Neural progenitor cell (in vitro differentiated cells): Measurements from ENCODE around the gene DTNBP1. TPM values are rescaled to one million over a fixed set of nuclear protein-coding genes. Genes with fewer than 3 reads are reported as not detected.
"Not testable (repeated sequence)": the region's sequence is repeated elsewhere in the genome, so short reads cannot be mapped to it uniquely, and the experiment has no call there.

ENCODE experiments used
- DNase-seq: peaks from one replicate; pipeline ENCODE4 v3.0.0-alpha.2; 2016; ENCODE audit warnings: low spot score
- H2AFZ ChIP-seq: fragments of 200-600 bp; sonication (generic); replicated peaks from 2 replicates; pipeline ENCODE4 v1.6.1; 2016; ENCODE audit warnings: antibody characterized with exemption
- H3F3A ChIP-seq: fragments of 200-600 bp; sonication (generic); 2 replicates; pipeline ENCODE4 v1.6.1; 2016; ENCODE audit warnings: antibody characterized with exemption, low read depth
- H3K27ac ChIP-seq: fragments of 200-600 bp; sonication (generic); 2 replicates; pipeline ENCODE4 v1.5.1; 2016; ENCODE audit warnings: mild to moderate bottlenecking
- H3K27me3 ChIP-seq: fragments of 200-600 bp; sonication (generic); 2 replicates; pipeline ENCODE4 v1.6.1; 2016; ENCODE audit warnings: mild to moderate bottlenecking, moderate library complexity
- H3K36me3 ChIP-seq: fragments of 200-600 bp; sonication (generic); 2 replicates; pipeline ENCODE4 v1.5.1; 2016
- H3K4me1 ChIP-seq: fragments of 200-600 bp; sonication (generic); 2 replicates; pipeline ENCODE4 v1.6.1; 2016; ENCODE audit warnings: mixed run types
- H3K4me2 ChIP-seq: fragments of 200-600 bp; sonication (generic); 2 replicates; pipeline ENCODE4 v1.6.1; 2016
- H3K4me3 ChIP-seq: fragments of 200-600 bp; sonication (generic); 2 replicates; pipeline ENCODE4 v1.5.1; 2016
- H3K79me2 ChIP-seq: fragments of 200-600 bp; sonication (generic); 2 replicates; pipeline ENCODE4 v1.6.1; 2016; ENCODE audit warnings: low read depth
- H3K9ac ChIP-seq: fragments of 200-600 bp; sonication (generic); 2 replicates; pipeline ENCODE4 v1.6.1; 2016
- H3K9me3 ChIP-seq: fragments of 200-600 bp; sonication (generic); 2 replicates; pipeline ENCODE4 v1.5.1; 2016; ENCODE audit warnings: low read depth
- H4K20me1 ChIP-seq: fragments of 200-600 bp; sonication (generic); 2 replicates; pipeline ENCODE4 v1.6.1; 2016; ENCODE audit warnings: low read depth
- H3K27ac Mint-ChIP-seq: 3 replicates; pipeline ENCODE4 v1.8.0; 2021; ENCODE audit warnings: mixed read lengths
- H3K27me3 Mint-ChIP-seq: 2 replicates; pipeline ENCODE4 v1.8.0; 2022; ENCODE audit warnings: low read depth, mild to moderate bottlenecking, inconsistent platforms, moderate library complexity, mixed read lengths; ENCODE audit not compliant: insufficient read depth
- H3K36me3 Mint-ChIP-seq: 3 replicates; pipeline ENCODE4 v1.8.0; 2021; ENCODE audit warnings: mixed read lengths
- H3K4me1 Mint-ChIP-seq: 3 replicates; pipeline ENCODE4 v1.8.0; 2021; ENCODE audit warnings: mixed read lengths
- H3K4me3 Mint-ChIP-seq: 3 replicates; pipeline ENCODE4 v1.8.0; 2021; ENCODE audit warnings: mild to moderate bottlenecking, moderate library complexity, mixed read lengths
- H3K9me3 Mint-ChIP-seq: 3 replicates; pipeline ENCODE4 v1.8.0; 2020; ENCODE audit warnings: mixed read lengths
- CTCF ChIP-seq: fragments of 200-600 bp; sonication (generic); IDR thresholded peaks from 2 replicates; pipeline ENCODE4 v1.5.1; 2017; ENCODE audit warnings: antibody characterized with exemption, mild to moderate bottlenecking
- EZH2 ChIP-seq: fragments of 200-600 bp; sonication (generic); IDR thresholded peaks from 2 replicates; pipeline ENCODE4 v1.6.1; 2017; ENCODE audit warnings: antibody characterized with exemption, mild to moderate bottlenecking, moderate library complexity
- EZH2phosphoT487 ChIP-seq: fragments of 200-600 bp; sonication (generic); IDR thresholded peaks from 2 replicates; pipeline ENCODE4 v1.6.1; 2017; ENCODE audit warnings: antibody characterized with exemption
- total RNA-seq: library from RNA; depleted of rRNA; stranded (reverse); fragments of >200 nt; gene quantifications from 2 replicates; pipeline ENCODE4 v1.2.3, GENCODE V29; 2015; ENCODE audit warnings: low replicate concordance

The DTNBP1 gene
- total RNA-seq, 1 donor from 2014 or later, result 4.5 TPM

DNA sequence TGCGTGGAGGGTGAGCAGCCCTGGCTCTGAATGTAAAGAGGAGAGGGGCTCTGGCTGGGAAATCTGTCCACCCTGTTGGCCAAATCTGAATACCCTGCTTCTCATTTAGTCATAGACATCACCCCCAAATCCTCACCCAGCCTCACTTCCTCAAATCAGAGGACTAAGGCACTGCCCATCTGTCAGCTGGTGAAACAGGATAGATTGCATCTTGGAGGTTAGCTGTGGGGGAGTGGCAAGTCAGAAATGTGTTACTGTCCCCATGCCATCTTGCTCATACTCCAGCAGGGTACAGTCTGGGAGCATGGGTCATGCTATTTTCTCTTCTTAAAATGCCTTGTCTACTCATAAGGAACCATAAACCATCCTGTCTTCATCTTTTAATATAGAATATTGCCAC lies 9.5 kb upstream of the DTNBP1 start:
- H3K4me1 Mint-ChIP-seq, result peaks cover 8% of the 10 kb centered on the region
- H3F3A ChIP-seq, result no peaks in the 10 kb centered on the region
- no peak overlapping the region for H3K27ac Mint-ChIP-seq
- H3K27me3 ChIP-seq, result no peaks in the 10 kb centered on the region
- peaks cover 2% of the 10 kb centered on the region for H3K27me3 Mint-ChIP-seq
- no peak overlapping the region for H3K27ac ChIP-seq
- no peaks in the 10 kb centered on the region for H3K36me3 ChIP-seq
- no peak for DNase-seq
- TF ChIP-seq EZH2 (no peak), CTCF (no peak), EZH2phosphoT487 (no peak)
- no peaks in the 10 kb centered on the region for H4K20me1 ChIP-seq
- no peaks in the 10 kb centered on the region for H3K4me1 ChIP-seq
- H3K4me3 ChIP-seq, result no peak overlapping the region
- no peaks in the 10 kb centered on the region for H3K79me2 ChIP-seq
- H3K4me2 ChIP-seq, result no peak overlapping the region
- no peaks in the 10 kb centered on the region for H3K36me3 Mint-ChIP-seq
- no peak overlapping the region for H3K4me3 Mint-ChIP-seq
- no peaks in the 10 kb centered on the region for H3K9me3 ChIP-seq
- no peak overlapping the region for H2AFZ ChIP-seq
- H3K9me3 Mint-ChIP-seq, result no peaks in the 10 kb centered on the region
- no peak overlapping the region for H3K9ac ChIP-seq

GRCh38 chr6:15668918-15669317 lies 6.1 kb upstream of the DTNBP1 start:
- Histone ChIP-seq H3K4me3 (no peak overlapping the region), H3K79me2 (no peaks in the 10 kb centered on the region), H3K36me3 (no peaks in the 10 kb centered on the region), H3K9me3 (no peaks in the 10 kb centered on the region), H3F3A (peaks cover 5% of the 10 kb centered on the region), H4K20me1 (no peaks in the 10 kb centered on the region), H3K27ac (no peak overlapping the region), H3K9ac (no peak overlapping the region), H3K27me3 (peaks cover 11% of the 10 kb centered on the region), H3K4me2 (no peak overlapping the region), H3K4me1 (no peaks in the 10 kb centered on the region), H2AFZ (no peak overlapping the region)
- TF ChIP-seq CTCF (no peak), EZH2phosphoT487 (no peak)
- Mint-ChIP-seq H3K4me1 (peaks cover 5% of the 10 kb centered on the region), H3K4me3 (no peak overlapping the region), H3K27me3 (peaks cover 4% of the 10 kb centered on the region), H3K27ac (no peak overlapping the region), H3K9me3 (no peaks in the 10 kb centered on the region), H3K36me3 (no peaks in the 10 kb centered on the region)
- DNase-seq, result no peak

DNA sequence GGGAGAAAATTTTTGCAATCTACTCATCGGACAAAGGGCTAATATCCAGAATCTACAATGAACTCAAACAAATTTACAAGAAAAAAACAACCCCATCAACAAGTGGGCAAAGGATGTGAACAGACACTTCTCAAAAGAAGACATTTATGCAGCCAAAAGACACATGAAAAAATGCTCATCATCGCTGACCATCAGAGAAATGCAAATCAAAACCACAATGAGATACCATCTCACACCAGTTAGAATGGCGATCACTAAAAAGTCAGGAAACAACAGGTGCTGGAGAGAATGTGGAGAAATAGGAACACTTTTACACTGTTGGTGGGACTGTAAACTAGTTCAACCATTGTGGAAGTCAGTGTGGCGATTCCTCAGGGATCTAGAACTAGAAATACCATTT lies 4.1 kb upstream of the DTNBP1 start:
- not testable (repeated sequence) for H3K27me3 Mint-ChIP-seq

GRCh38 chr6:15665237-15665636 lies 2.4 kb upstream of the DTNBP1 start:
- no peak overlapping the region for H3K4me3 ChIP-seq
- TF ChIP-seq CTCF (no peak), EZH2 (no peak), EZH2phosphoT487 (no peak)
- Mint-ChIP-seq H3K9me3 (no peaks in the 10 kb centered on the region), H3K36me3 (peaks cover under 1% of the 10 kb centered on the region), H3K4me3 (no peak overlapping the region), H3K4me1 (peaks cover 8% of the 10 kb centered on the region), H3K27ac (no peak overlapping the region), H3K27me3 (peaks cover 2% of the 10 kb centered on the region)
- peaks cover 5% of the 10 kb centered on the region for H3K79me2 ChIP-seq
- no peak overlapping the region for H3K9ac ChIP-seq
- no peaks in the 10 kb centered on the region for H3K9me3 ChIP-seq
- H3K27ac ChIP-seq, result no peak overlapping the region
- peak overlapping the region; percentile 18 for H3K4me2 ChIP-seq
- H4K20me1 ChIP-seq, result no peaks in the 10 kb centered on the region
- peaks cover 5% of the 10 kb centered on the region for H3K4me1 ChIP-seq
- H3K36me3 ChIP-seq, result no peaks in the 10 kb centered on the region
- peaks cover 21% of the 10 kb centered on the region for H3K27me3 ChIP-seq
- H3F3A ChIP-seq, result peaks cover 10% of the 10 kb centered on the region
- no peak overlapping the region for H2AFZ ChIP-seq
- DNase-seq, result peak; percentile 21

More for the DNA sequence above, 4.1 kb upstream of the DTNBP1 start:
- H3K27ac Mint-ChIP-seq, H3K9me3 ChIP-seq, H3K4me3 ChIP-seq, H3K9me3 Mint-ChIP-seq, DNase-seq, H3F3A ChIP-seq, H3K9ac ChIP-seq, H4K20me1 ChIP-seq, H3K36me3 Mint-ChIP-seq, H3K4me3 Mint-ChIP-seq, H3K4me1 ChIP-seq, H3K79me2 ChIP-seq, H3K27ac ChIP-seq, H3K4me2 ChIP-seq, H3K4me1 Mint-ChIP-seq, H3K36me3 ChIP-seq, H2AFZ ChIP-seq: not testable (repeated sequence)
- H3K27me3 ChIP-seq, result peaks cover 21% of the 10 kb centered on the region
